Choroid plexus epithelial cell (primary cell): ENCODE measurements around the gene ARL16.
"Not testable (repeated sequence)": the region's sequence is repeated elsewhere in the genome, so short reads cannot be mapped to it uniquely, and the experiment has no call there.

Experiments
- DNase-seq: peaks from one replicate; pipeline ENCODE4 v3.0.0-alpha.2; 2010; ENCODE audit warnings: low read depth
- H3K4me3 ChIP-seq: 2 replicates; pipeline ENCODE4 v1.5.1; 2011; ENCODE audit warnings: low read depth, mild to moderate bottlenecking, control low read depth, low read length, moderate library complexity
- TF ChIP-seq, protein P1 (sequence below): conservative IDR thresholded peaks from 2 replicates; pipeline ENCODE4 v1.5.1; 2011; ENCODE audit warnings: low read depth, mild to moderate bottlenecking, control low read depth, inconsistent platforms, low read length, moderate library complexity

ARL16 gene

GRCh38 chr17:81683208-81683583 lies 401 bp downstream of the ARL16 start:
- DNase-seq = no peak
- H3K4me3 ChIP-seq = peak overlapping the region; percentile 73
- TF ChIP-seq, protein P1, sequence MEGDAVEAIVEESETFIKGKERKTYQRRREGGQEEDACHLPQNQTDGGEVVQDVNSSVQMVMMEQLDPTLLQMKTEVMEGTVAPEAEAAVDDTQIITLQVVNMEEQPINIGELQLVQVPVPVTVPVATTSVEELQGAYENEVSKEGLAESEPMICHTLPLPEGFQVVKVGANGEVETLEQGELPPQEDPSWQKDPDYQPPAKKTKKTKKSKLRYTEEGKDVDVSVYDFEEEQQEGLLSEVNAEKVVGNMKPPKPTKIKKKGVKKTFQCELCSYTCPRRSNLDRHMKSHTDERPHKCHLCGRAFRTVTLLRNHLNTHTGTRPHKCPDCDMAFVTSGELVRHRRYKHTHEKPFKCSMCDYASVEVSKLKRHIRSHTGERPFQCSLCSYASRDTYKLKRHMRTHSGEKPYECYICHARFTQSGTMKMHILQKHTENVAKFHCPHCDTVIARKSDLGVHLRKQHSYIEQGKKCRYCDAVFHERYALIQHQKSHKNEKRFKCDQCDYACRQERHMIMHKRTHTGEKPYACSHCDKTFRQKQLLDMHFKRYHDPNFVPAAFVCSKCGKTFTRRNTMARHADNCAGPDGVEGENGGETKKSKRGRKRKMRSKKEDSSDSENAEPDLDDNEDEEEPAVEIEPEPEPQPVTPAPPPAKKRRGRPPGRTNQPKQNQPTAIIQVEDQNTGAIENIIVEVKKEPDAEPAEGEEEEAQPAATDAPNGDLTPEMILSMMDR = no peak

GRCh38 chr17:81682565-81683207 lies 911 bp downstream of the ARL16 start:
- TF ChIP-seq, protein P1 = no peak
- H3K4me3 ChIP-seq = peak overlapping the region; percentile 73
- peak; percentile 41 for DNase-seq

DNA sequence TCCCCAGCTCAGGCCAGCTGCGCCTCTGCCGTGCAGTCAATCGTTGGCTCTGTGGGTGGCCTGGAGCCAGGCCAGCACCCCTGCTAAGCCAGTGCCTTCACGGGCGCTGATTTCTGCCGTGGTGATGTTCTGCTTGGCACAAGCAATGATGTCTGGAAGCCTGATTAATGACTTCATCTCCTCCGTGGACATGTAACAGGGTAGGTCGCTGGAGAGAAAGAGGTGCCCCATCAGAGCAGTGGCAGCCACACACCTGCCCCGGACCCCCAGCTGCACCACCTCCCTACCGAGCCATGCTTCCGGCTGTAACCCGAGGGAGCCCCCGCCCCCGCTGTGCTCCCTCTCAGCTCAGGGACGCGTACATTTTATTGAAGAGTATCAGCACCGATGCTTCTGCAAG lies 1.9 kb downstream of the ARL16 start:
- no peak overlapping the region for H3K4me3 ChIP-seq
- TF ChIP-seq, protein P1 = no peak
- DNase-seq = peak; percentile 65

GRCh38 chr17:81680150-81680549 lies 3.4 kb downstream of the ARL16 start:
- TF ChIP-seq, protein P1 = no peak
- no peak overlapping the region for H3K4me3 ChIP-seq
- no peak for DNase-seq

- DNase-seq = no peak
- H3K4me3 ChIP-seq = no peak overlapping the region
- TF ChIP-seq, protein P1 = no peak
These were observed 6.7 kb downstream of the ARL16 start for GRCh38 chr17:81676906-81677305.

DNA sequence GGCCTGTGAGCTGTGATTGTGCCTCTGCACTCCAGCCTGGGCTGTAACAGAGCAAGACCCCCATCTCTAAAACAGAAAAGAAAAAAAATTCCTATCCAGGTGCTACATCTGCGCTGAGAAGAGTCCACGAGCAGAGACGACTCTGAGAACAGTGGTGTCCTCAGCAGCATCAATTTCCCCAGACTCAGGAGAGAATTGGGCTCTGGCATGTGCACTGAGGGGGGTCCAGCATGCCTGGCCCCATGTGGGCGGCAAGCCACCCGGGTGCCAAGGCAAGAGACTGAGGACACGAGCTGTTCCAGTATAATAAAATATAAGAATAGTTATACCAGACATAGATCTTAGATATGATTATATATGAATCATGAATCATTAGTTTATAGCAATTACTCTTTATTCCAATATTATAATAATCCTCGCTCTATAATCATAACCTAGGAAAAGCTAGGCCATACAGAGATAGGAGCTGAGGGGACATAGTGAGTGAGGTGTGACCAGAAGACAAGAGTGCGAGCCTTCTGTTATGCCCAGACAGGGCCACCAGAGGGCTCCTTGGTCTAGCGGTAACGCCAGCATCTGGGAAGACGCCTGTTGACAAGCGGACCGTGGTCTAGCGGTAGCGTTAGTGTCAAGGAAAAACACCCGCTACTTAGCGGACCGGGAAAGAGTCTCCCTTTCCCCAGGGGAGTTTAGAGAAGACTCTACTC lies 7.9 kb downstream of the ARL16 start:
- not testable (repeated sequence) for H3K4me3 ChIP-seq
- TF ChIP-seq, protein P1 = peak; percentile 54
- peak; percentile 57 for DNase-seq
